ENCODE results near the gene SLC16A9. TPM values are rescaled to one million over a fixed set of nuclear protein-coding genes. Genes with fewer than 3 reads are reported as not detected.
"Not testable (repeated sequence)": the region's sequence is repeated elsewhere in the genome, so short reads cannot be mapped to it uniquely, and the experiment has no call there.

The SLC16A9 gene
- total RNA-seq, 2 donors from 2014 or later: 15.6 to 24.3 TPM

- H3K4me3 ChIP-seq: no peak overlapping the region
- DNase-seq: no peak
- no peaks in the 10 kb centered on the region for H3K4me1 ChIP-seq
- no peak overlapping the region for H3K9ac ChIP-seq (ENCODE audit: low read depth in 2 of 2, low read length in 2 of 2)
- H3K36me3 ChIP-seq: no peaks in the 10 kb centered on the region
- TF ChIP-seq CTCF (IDR thresholded peaks at IDR 0.05): no peak
- no peaks in the 10 kb centered on the region for H3K27me3 ChIP-seq
- H3K27ac ChIP-seq: peak overlapping the region; percentile 6
- no peaks in the 10 kb centered on the region for H3K9me3 ChIP-seq
- intact Hi-C loops (cut with DNase I): no loop called here
Observed at GRCh38 chr10:59741048-59741447, 31.4 kb upstream of the SLC16A9 start.

- Histone ChIP-seq H3K27me3 (no peaks in the 10 kb centered on the region), H3K9me3 (no peaks in the 10 kb centered on the region), H3K9ac (ENCODE audit: low read depth in 2 of 2, low read length in 2 of 2) (no peak overlapping the region), H3K27ac (no peak overlapping the region), H3K4me1 (no peaks in the 10 kb centered on the region), H3K36me3 (no peaks in the 10 kb centered on the region), H3K4me3 (no peak overlapping the region)
- no peak for TF ChIP-seq CTCF (IDR thresholded peaks at IDR 0.05)
- intact Hi-C loops (cut with DNase I): no loop called here
- no peak for DNase-seq
Observed at GRCh38 chr10:59736749-59737148, 27.1 kb upstream of the SLC16A9 start.

GRCh38 chr10:59735296-59735695, 25.6 kb upstream of the SLC16A9 start:
- DNase-seq: no peak
- TF ChIP-seq CTCF (IDR thresholded peaks at IDR 0.05): no peak
- H3K27me3 ChIP-seq: no peaks in the 10 kb centered on the region
- no peak overlapping the region for H3K4me3 ChIP-seq
- intact Hi-C loops (cut with DNase I): no loop called here
- H3K9me3 ChIP-seq: no peaks in the 10 kb centered on the region
- no peak overlapping the region for H3K27ac ChIP-seq
- no peak overlapping the region for H3K9ac ChIP-seq (ENCODE audit: low read depth in 2 of 2, low read length in 2 of 2)
- no peaks in the 10 kb centered on the region for H3K4me1 ChIP-seq
- H3K36me3 ChIP-seq: no peaks in the 10 kb centered on the region

GRCh38 chr10:59734014-59734462, 24.4 kb upstream of the SLC16A9 start:
- Histone ChIP-seq H3K27ac (no peak overlapping the region), H3K9me3 (no peaks in the 10 kb centered on the region), H3K4me3 (no peak overlapping the region), H3K9ac (ENCODE audit: low read depth in 2 of 2, low read length in 2 of 2) (no peak overlapping the region), H3K36me3 (no peaks in the 10 kb centered on the region), H3K27me3 (no peaks in the 10 kb centered on the region), H3K4me1 (no peaks in the 10 kb centered on the region)
- intact Hi-C loops (cut with DNase I): no loop called here
- no peak for DNase-seq
- no peak for TF ChIP-seq CTCF (IDR thresholded peaks at IDR 0.05)

- H3K36me3 ChIP-seq; H3K9me3 ChIP-seq; H3K27ac ChIP-seq; H3K27me3 ChIP-seq; H3K4me3 ChIP-seq; DNase-seq; H3K4me1 ChIP-seq; intact Hi-C loops (cut with DNase I); H3K9ac ChIP-seq (ENCODE audit: low read depth in 2 of 2, low read length in 2 of 2): not testable (repeated sequence)
Observed at GRCh38 chr10:59733321-59734013, 23.8 kb upstream of the SLC16A9 start.

- H3K36me3 ChIP-seq; intact Hi-C loops (cut with DNase I); H3K4me1 ChIP-seq; DNase-seq; H3K4me3 ChIP-seq; H3K27me3 ChIP-seq; H3K9ac ChIP-seq (ENCODE audit: low read depth in 2 of 2, low read length in 2 of 2); H3K9me3 ChIP-seq; H3K27ac ChIP-seq: not testable (repeated sequence)
Observed at GRCh38 chr10:59732849-59733248, 23.2 kb upstream of the SLC16A9 start.

GRCh38 chr10:59729167-59729566, 19.5 kb upstream of the SLC16A9 start:
- DNase-seq; intact Hi-C loops (cut with DNase I); H3K9ac ChIP-seq (ENCODE audit: low read depth in 2 of 2, low read length in 2 of 2): not testable (repeated sequence)

More at GRCh38 chr10:59729167-59729566, 19.5 kb upstream of the SLC16A9 start:
- not testable (repeated sequence) for H3K27me3 ChIP-seq, H3K27ac ChIP-seq, H3K36me3 ChIP-seq, H3K9me3 ChIP-seq, H3K4me1 ChIP-seq, H3K4me3 ChIP-seq

Measured in colonic mucosa (tissue), 4 donors.